Embryonic facial prominence (tissue), 1 donor: Measurements from ENCODE around the gene GDNF.
"Not testable (repeated sequence)": the region's sequence is repeated elsewhere in the genome, so short reads cannot be mapped to it uniquely, and the experiment has no call there.

Source experiments
- DNase-seq: peaks from one replicate; pipeline ENCODE4 v3.0.0-alpha.2; 2016; ENCODE audit errors: extremely low spot score

The GDNF gene

GRCh38 chr5:37816331-37816730 lies 23.5 kb downstream of the GDNF start:
- no peak for DNase-seq

- no peak for DNase-seq
These were observed 23.9 kb downstream of the GDNF start for GRCh38 chr5:37815913-37816312.

GRCh38 chr5:37814699-37815098 lies 25.1 kb downstream of the GDNF start:
- DNase-seq: no peak

GRCh38 chr5:37812365-37812764 lies 27.5 kb downstream of the GDNF start:
- DNase-seq: no peak

- no peak for DNase-seq
These were observed 28.0 kb downstream of the GDNF start for GRCh38 chr5:37811866-37812265.

- DNase-seq: no peak
These were observed 29.5 kb downstream of the GDNF start for GRCh38 chr5:37810311-37810710.

- no peak for DNase-seq
These were observed 30.9 kb downstream of the GDNF start for GRCh38 chr5:37808945-37809344.

- no peak for DNase-seq
These were observed 32.1 kb downstream of the GDNF start for GRCh38 chr5:37807621-37808301.

- no peak for DNase-seq
These were observed 32.8 kb downstream of the GDNF start for GRCh38 chr5:37807015-37807414.

GRCh38 chr5:37806476-37806875 lies 33.4 kb downstream of the GDNF start:
- no peak for DNase-seq

GRCh38 chr5:37806016-37806415 lies 33.8 kb downstream of the GDNF start:
- no peak for DNase-seq

- DNase-seq: no peak
These were observed 35.4 kb downstream of the GDNF start for GRCh38 chr5:37804401-37804800.

GRCh38 chr5:37803487-37803886 lies 36.4 kb downstream of the GDNF start:
- DNase-seq: no peak

- no peak for DNase-seq
These were observed 38.3 kb downstream of the GDNF start for GRCh38 chr5:37801521-37801920.

- no peak for DNase-seq
These were observed 39.9 kb downstream of the GDNF start for GRCh38 chr5:37799865-37800421.

- not testable (repeated sequence) for DNase-seq
These were observed 43.4 kb downstream of the GDNF start for GRCh38 chr5:37796435-37796834.

GRCh38 chr5:37795292-37795691 lies 44.5 kb downstream of the GDNF start:
- not testable (repeated sequence) for DNase-seq

- no peak for DNase-seq
These were observed 46.7 kb downstream of the GDNF start for GRCh38 chr5:37792975-37793631.

- DNase-seq: no peak
These were observed 48.5 kb downstream of the GDNF start for GRCh38 chr5:37791321-37791720.

- no peak for DNase-seq
These were observed 49.9 kb downstream of the GDNF start for GRCh38 chr5:37789991-37790390.

GRCh38 chr5:37787742-37788141 lies 52.1 kb downstream of the GDNF start:
- no peak for DNase-seq

GRCh38 chr5:37786862-37787519 lies 52.9 kb downstream of the GDNF start:
- DNase-seq: no peak

- DNase-seq: no peak
These were observed 53.4 kb downstream of the GDNF start for GRCh38 chr5:37786416-37786815.
